HepG2 (cell line): ENCODE measurements around the gene TNFSF9. TPM values are rescaled to one million over a fixed set of nuclear protein-coding genes. Genes with fewer than 3 reads are reported as not detected.

ENCODE experiments used
- ATF7 ChIP-seq, 2 experiments: fragments of 450-650 bp in 1 of 2; sonication (generic) in 1 of 2; formaldehyde crosslinking in 1 of 2; IDR thresholded peaks; 2 replicates each; pipeline versions ENCODE4 v1.4.0 to v1.6.1; 2016 to 2020; ENCODE audit warnings: antibody characterized with exemption in 1 of 2, mild to moderate bottlenecking in 1 of 2, missing genetic modification reagents in 1 of 2
- DMTF1 ChIP-seq: sonication (generic); formaldehyde crosslinking; IDR thresholded peaks from 2 replicates; pipeline ENCODE4 v1.4.0; 2020; ENCODE audit warnings: mild to moderate bottlenecking, missing genetic modification reagents
- FOXC1 ChIP-seq: sonication (generic); formaldehyde crosslinking; IDR thresholded peaks from 2 replicates; pipeline ENCODE4 v1.8.0; 2022; ENCODE audit warnings: mild to moderate bottlenecking, missing genetic modification reagents, borderline replicate concordance
- GMEB2 ChIP-seq: IDR thresholded peaks from 2 replicates; pipeline ENCODE4 v1.6.1; 2016; ENCODE audit warnings: missing biosample characterization, missing genetic modification reagents, low read depth
- MNT ChIP-seq: fragments of 450-650 bp; IDR thresholded peaks from 2 replicates; pipeline ENCODE4 v1.6.1; 2016
- NBN ChIP-seq: fragments of 450-650 bp; conservative IDR thresholded peaks from 2 replicates; pipeline ENCODE4 v1.6.1; 2017
- SP2 ChIP-seq: sonication (generic); formaldehyde crosslinking; IDR thresholded peaks from 2 replicates; pipeline ENCODE4 v1.5.1; 2020; ENCODE audit warnings: mild to moderate bottlenecking, missing genetic modification reagents
- THAP9 ChIP-seq: sonication (generic); formaldehyde crosslinking; IDR thresholded peaks from 2 replicates; pipeline ENCODE4; 2020; ENCODE audit warnings: missing genetic modification reagents, mild to moderate bottlenecking, borderline replicate concordance
- ZNF484 ChIP-seq: sonication (generic); formaldehyde crosslinking; IDR thresholded peaks from 2 replicates; pipeline ENCODE4 v1.5.1; 2020; ENCODE audit warnings: mild to moderate bottlenecking, low read depth, missing genetic modification reagents, borderline replicate concordance
- ZNF879 ChIP-seq: sonication (generic); formaldehyde crosslinking; IDR thresholded peaks from 2 replicates; pipeline ENCODE4 v1.8.1; 2023; ENCODE audit warnings: missing genetic modification reagents
- polyA plus RNA-seq, 8 experiments: library from polyadenylated mRNA; depleted of rRNA in 3 of 8; stranded (reverse) in 7 of 8; unstranded in 1 of 8; fragments of >200 nt; fragmentation: Illumina TruSeq in 4 of 8; extraction: Trizol in 4 of 8; gene quantifications; 2 replicates each; pipeline versions ENCODE4 v1.2.1 to v1.2.3, GENCODE V29; 2011 to 2016; ENCODE audit warnings: low read depth in 4 of 8, missing spikeins in 1 of 8, mixed read lengths in 1 of 8; ENCODE audit not compliant: insufficient read depth in 1 of 8
- total RNA-seq, 5 experiments: library from RNA; depleted of rRNA; stranded (reverse); fragments of >200 nt; fragmentation: Illumina TruSeq; extraction: Trizol; gene quantifications; 2 replicates each; pipeline ENCODE4 v1.2.3, GENCODE V29; 2016; ENCODE audit warnings: low read depth in 1 of 5
- TF ChIP-seq, protein P1 (sequence below): sonication (generic); formaldehyde crosslinking; IDR thresholded peaks from 2 replicates; pipeline ENCODE4 v1.9.0; 2021; ENCODE audit warnings: mild to moderate bottlenecking, missing genetic modification reagents

Gene TNFSF9
- total and polyA plus RNA-seq, 2 of the 13 experiments (the other 11 are each of a cell fraction or from before 2014, with no cell fraction given) = 1.0 to 1.8 TPM

DNA sequence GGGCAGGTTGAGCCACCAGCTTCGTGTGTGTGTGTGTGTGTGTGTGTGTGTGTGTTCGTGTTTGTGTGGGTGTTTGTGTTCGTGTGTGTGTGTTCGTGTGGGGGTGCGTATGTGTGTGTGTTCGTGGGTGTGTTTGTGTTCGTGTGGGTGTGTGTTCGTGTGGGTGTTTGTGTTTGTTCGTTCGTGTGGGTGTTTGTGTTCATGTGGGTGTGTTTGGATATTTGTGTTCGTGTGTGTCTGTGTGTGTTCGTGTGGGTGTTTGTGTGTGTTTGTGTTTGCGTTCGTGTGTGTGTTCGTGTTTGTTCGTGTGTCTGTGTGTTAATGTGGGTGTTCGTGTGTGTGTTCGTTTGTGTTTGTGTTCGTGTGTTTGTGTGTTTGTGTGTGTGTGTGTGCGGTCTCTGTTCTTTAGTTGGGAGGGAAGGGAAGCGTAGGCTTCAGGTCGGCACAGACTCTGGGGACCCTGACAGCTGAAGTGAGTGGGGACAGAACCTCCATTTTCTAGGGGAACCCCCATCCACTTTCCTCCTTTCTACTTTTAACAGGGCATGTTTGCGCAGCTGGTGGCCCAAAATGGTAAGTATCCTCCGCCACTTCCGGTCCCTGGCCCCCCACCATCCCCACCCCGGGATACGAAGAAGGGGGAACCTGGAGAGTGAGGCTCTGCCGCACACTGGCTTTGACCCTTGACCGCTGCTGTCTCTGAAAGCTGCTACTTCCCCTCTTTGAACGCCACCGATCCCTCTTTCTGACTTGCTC, 1.6 kb downstream of the TNFSF9 start (continued):
- TF ChIP-seq THAP9 (CRISPR knock-in tag) = no peak
- 0 out of 2 replicates have a peak, but pooled peaks have one; percentile 59 for TF ChIP-seq NBN
- no peak for TF ChIP-seq ZNF879
- TF ChIP-seq SP2 = no peak
- no peak for TF ChIP-seq ZNF484 (CRISPR knock-in tag)
- TF ChIP-seq FOXC1 (CRISPR knock-in tag) = no peak
- TF ChIP-seq DMTF1 (CRISPR knock-in tag) = no peak
- TF ChIP-seq MNT = no peak
- TF ChIP-seq GMEB2 (CRISPR knock-in tag) = no peak
- no peak for TF ChIP-seq ATF7 (IDR thresholded peaks at IDR 0.05)
- TF ChIP-seq ATF7 (CRISPR knock-in tag; IDR thresholded peaks at IDR 0.05) = no peak
- TF ChIP-seq, protein P1, sequence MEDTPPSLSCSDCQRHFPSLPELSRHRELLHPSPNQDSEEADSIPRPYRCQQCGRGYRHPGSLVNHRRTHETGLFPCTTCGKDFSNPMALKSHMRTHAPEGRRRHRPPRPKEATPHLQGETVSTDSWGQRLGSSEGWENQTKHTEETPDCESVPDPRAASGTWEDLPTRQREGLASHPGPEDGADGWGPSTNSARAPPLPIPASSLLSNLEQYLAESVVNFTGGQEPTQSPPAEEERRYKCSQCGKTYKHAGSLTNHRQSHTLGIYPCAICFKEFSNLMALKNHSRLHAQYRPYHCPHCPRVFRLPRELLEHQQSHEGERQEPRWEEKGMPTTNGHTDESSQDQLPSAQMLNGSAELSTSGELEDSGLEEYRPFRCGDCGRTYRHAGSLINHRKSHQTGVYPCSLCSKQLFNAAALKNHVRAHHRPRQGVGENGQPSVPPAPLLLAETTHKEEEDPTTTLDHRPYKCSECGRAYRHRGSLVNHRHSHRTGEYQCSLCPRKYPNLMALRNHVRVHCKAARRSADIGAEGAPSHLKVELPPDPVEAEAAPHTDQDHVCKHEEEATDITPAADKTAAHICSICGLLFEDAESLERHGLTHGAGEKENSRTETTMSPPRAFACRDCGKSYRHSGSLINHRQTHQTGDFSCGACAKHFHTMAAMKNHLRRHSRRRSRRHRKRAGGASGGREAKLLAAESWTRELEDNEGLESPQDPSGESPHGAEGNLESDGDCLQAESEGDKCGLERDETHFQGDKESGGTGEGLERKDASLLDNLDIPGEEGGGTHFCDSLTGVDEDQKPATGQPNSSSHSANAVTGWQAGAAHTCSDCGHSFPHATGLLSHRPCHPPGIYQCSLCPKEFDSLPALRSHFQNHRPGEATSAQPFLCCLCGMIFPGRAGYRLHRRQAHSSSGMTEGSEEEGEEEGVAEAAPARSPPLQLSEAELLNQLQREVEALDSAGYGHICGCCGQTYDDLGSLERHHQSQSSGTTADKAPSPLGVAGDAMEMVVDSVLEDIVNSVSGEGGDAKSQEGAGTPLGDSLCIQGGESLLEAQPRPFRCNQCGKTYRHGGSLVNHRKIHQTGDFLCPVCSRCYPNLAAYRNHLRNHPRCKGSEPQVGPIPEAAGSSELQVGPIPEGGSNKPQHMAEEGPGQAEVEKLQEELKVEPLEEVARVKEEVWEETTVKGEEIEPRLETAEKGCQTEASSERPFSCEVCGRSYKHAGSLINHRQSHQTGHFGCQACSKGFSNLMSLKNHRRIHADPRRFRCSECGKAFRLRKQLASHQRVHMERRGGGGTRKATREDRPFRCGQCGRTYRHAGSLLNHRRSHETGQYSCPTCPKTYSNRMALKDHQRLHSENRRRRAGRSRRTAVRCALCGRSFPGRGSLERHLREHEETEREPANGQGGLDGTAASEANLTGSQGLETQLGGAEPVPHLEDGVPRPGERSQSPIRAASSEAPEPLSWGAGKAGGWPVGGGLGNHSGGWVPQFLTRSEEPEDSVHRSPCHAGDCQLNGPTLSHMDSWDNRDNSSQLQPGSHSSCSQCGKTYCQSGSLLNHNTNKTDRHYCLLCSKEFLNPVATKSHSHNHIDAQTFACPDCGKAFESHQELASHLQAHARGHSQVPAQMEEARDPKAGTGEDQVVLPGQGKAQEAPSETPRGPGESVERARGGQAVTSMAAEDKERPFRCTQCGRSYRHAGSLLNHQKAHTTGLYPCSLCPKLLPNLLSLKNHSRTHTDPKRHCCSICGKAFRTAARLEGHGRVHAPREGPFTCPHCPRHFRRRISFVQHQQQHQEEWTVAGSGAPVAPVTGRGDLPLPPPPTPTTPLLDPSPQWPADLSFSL = peak; percentile 97
